ENCODE data around the gene M1AP.
"Not testable (repeated sequence)": the region's sequence is repeated elsewhere in the genome, so short reads cannot be mapped to it uniquely, and the experiment has no call there.

Gene M1AP

GRCh38 chr2:74655579-74655978 lies 7.4 kb upstream of the M1AP start:
- in situ Hi-C loops (cut with HindIII; ENCODE audit: low sequenced_read_pairs) = no loop called here

GRCh38 chr2:74653985-74654882 lies 6.1 kb upstream of the M1AP start, which contains the start of gene SEMA4F:
Gene SEMA4F (plus strand): TSS chr2:74654247. CDS start chr2:74654377, 130 bp downstream.
- in situ Hi-C loops (cut with HindIII; ENCODE audit: low sequenced_read_pairs) = no loop called here

GRCh38 chr2:74653589-74653984 lies 5.5 kb upstream of the M1AP start:
- in situ Hi-C loops (cut with HindIII; ENCODE audit: low sequenced_read_pairs) = no loop called here

GRCh38 chr2:74646834-74647482 lies 1.2 kb downstream of the M1AP start:
- in situ Hi-C loops (cut with HindIII; ENCODE audit: low sequenced_read_pairs) = no loop called here

- in situ Hi-C loops (cut with HindIII; ENCODE audit: low sequenced_read_pairs) = no loop called here
Measured at GRCh38 chr2:74646201-74646600, 1.9 kb downstream of the M1AP start.

- in situ Hi-C loops (cut with HindIII; ENCODE audit: low sequenced_read_pairs) = no loop called here
Measured at GRCh38 chr2:74645344-74645743, 2.8 kb downstream of the M1AP start.

GRCh38 chr2:74639550-74639949 lies 8.6 kb downstream of the M1AP start:
- in situ Hi-C loops (cut with HindIII; ENCODE audit: low sequenced_read_pairs) = no loop called here

- in situ Hi-C loops (cut with HindIII; ENCODE audit: low sequenced_read_pairs) = no loop called here
Measured at GRCh38 chr2:74632939-74633312, 15.2 kb downstream of the M1AP start.

- in situ Hi-C loops (cut with HindIII; ENCODE audit: low sequenced_read_pairs) = no loop called here
Measured at GRCh38 chr2:74632209-74632938, 15.8 kb downstream of the M1AP start.

GRCh38 chr2:74630454-74630853 lies 17.7 kb downstream of the M1AP start:
- in situ Hi-C loops (cut with HindIII; ENCODE audit: low sequenced_read_pairs) = not testable (repeated sequence)

GRCh38 chr2:74628538-74629105 lies 19.5 kb downstream of the M1AP start:
- in situ Hi-C loops (cut with HindIII; ENCODE audit: low sequenced_read_pairs) = no loop called here

GRCh38 chr2:74625658-74626425 lies 22.3 kb downstream of the M1AP start:
- in situ Hi-C loops (cut with HindIII; ENCODE audit: low sequenced_read_pairs) = no loop called here

GRCh38 chr2:74620671-74621070 lies 27.5 kb downstream of the M1AP start:
- in situ Hi-C loops (cut with HindIII; ENCODE audit: low sequenced_read_pairs) = no loop called here

- in situ Hi-C loops (cut with HindIII; ENCODE audit: low sequenced_read_pairs) = no loop called here
Measured at GRCh38 chr2:74619651-74620297, 28.4 kb downstream of the M1AP start.

- in situ Hi-C loops (cut with HindIII; ENCODE audit: low sequenced_read_pairs) = no loop called here
Measured at GRCh38 chr2:74618410-74619083, 29.6 kb downstream of the M1AP start.

GRCh38 chr2:74617122-74617521 lies 31.0 kb downstream of the M1AP start:
- in situ Hi-C loops (cut with HindIII; ENCODE audit: low sequenced_read_pairs) = no loop called here

- in situ Hi-C loops (cut with HindIII; ENCODE audit: low sequenced_read_pairs) = no loop called here
Measured at GRCh38 chr2:74606927-74607326, 41.2 kb downstream of the M1AP start.

- in situ Hi-C loops (cut with HindIII; ENCODE audit: low sequenced_read_pairs) = no loop called here
Measured at GRCh38 chr2:74603282-74604000, 44.7 kb downstream of the M1AP start.

All from endothelial cell of hepatic sinusoid (primary cell).